Astrocyte (in vitro differentiated cells and primary cell): ENCODE measurements around the gene KIFBP. TPM values are rescaled to one million over a fixed set of nuclear protein-coding genes. Genes with fewer than 3 reads are reported as not detected.

Source experiments
- DNase-seq: peaks from one replicate; pipeline ENCODE4 v3.0.0-alpha.2; 2010; ENCODE audit warnings: low read depth
- FAIRE-seq: peaks from 2 replicates; lab custom pipeline; 2011; peaks lifted over from hg19 to GRCh38; lab: Jason Lieb, UNC
- H2AFZ ChIP-seq: 2 replicates; pipeline ENCODE4 v1.6.0; 2012; ENCODE audit warnings: low read depth, low read length, inconsistent platforms
- H3K27ac ChIP-seq: 2 replicates; pipeline ENCODE4 v1.5.1; 2011; ENCODE audit warnings: low read depth, low read length, inconsistent platforms
- H3K27me3 ChIP-seq: 2 replicates; pipeline ENCODE4 v1.6.0; 2011; ENCODE audit warnings: low read length, inconsistent platforms; ENCODE audit not compliant: insufficient read depth
- H3K36me3 ChIP-seq: 2 replicates; pipeline ENCODE4 v1.5.1; 2011; ENCODE audit warnings: low read length, inconsistent platforms; ENCODE audit not compliant: insufficient read depth
- H3K4me1 ChIP-seq: 2 replicates; pipeline ENCODE4 v1.5.1; 2011; ENCODE audit warnings: low read length, inconsistent platforms; ENCODE audit not compliant: insufficient read depth
- H3K4me2 ChIP-seq: 2 replicates; pipeline ENCODE4 v1.6.0; 2012; ENCODE audit warnings: low read length, inconsistent platforms
- H3K4me3 ChIP-seq: 2 replicates; pipeline ENCODE4 v1.5.1; 2011; ENCODE audit warnings: low read depth, mild to moderate bottlenecking, low read length, inconsistent platforms; ENCODE audit not compliant: insufficient read depth
- H3K79me2 ChIP-seq: 2 replicates; pipeline ENCODE4 v1.6.0; 2012; ENCODE audit warnings: mild to moderate bottlenecking, low read length, inconsistent platforms; ENCODE audit not compliant: insufficient read depth
- H3K9ac ChIP-seq: 2 replicates; pipeline ENCODE4 v1.6.0; 2012; ENCODE audit warnings: mild to moderate bottlenecking, low read length, inconsistent platforms
- H3K9me3 ChIP-seq: 2 replicates; pipeline ENCODE4 v1.5.1; 2012; ENCODE audit warnings: low read depth, mild to moderate bottlenecking, low read length, inconsistent platforms; ENCODE audit not compliant: insufficient read depth
- H4K20me1 ChIP-seq: 2 replicates; pipeline ENCODE4 v1.6.0; 2012; ENCODE audit warnings: low read length, inconsistent platforms; ENCODE audit not compliant: insufficient read depth
- H3K27ac Mint-ChIP-seq: one replicate; pipeline ENCODE4 v1.8.0; 2021; ENCODE audit warnings: mild to moderate bottlenecking, mixed read lengths; ENCODE audit not compliant: unreplicated experiment
- H3K27me3 Mint-ChIP-seq: one replicate; pipeline ENCODE4 v1.8.0; 2021; ENCODE audit warnings: low read depth, mixed read lengths; ENCODE audit not compliant: unreplicated experiment
- H3K36me3 Mint-ChIP-seq: one replicate; pipeline ENCODE4 v1.8.0; 2021; ENCODE audit warnings: low read depth, mixed read lengths; ENCODE audit not compliant: unreplicated experiment
- H3K4me1 Mint-ChIP-seq: one replicate; pipeline ENCODE4 v1.8.0; 2021; ENCODE audit warnings: low read depth, mixed read lengths; ENCODE audit not compliant: unreplicated experiment
- H3K4me3 Mint-ChIP-seq: one replicate; pipeline ENCODE4 v1.8.0; 2021; ENCODE audit warnings: mild to moderate bottlenecking, moderate library complexity, mixed read lengths; ENCODE audit not compliant: unreplicated experiment
- H3K9me3 Mint-ChIP-seq: one replicate; pipeline ENCODE4 v1.8.0; 2021; ENCODE audit warnings: mild to moderate bottlenecking, mixed read lengths; ENCODE audit not compliant: unreplicated experiment
- EZH2 ChIP-seq: IDR thresholded peaks from 2 replicates; pipeline ENCODE4 v1.6.1; 2012; ENCODE audit warnings: mild to moderate bottlenecking, low read length, inconsistent platforms; ENCODE audit not compliant: insufficient read depth
- total RNA-seq: library from RNA; stranded (reverse); gene quantifications from 2 replicates; pipeline ENCODE4 v1.2.1, GENCODE V29; 2021
- TF ChIP-seq, protein P1 (sequence below): IDR thresholded peaks from 2 replicates; pipeline ENCODE4 v1.5.1; 2011; ENCODE audit warnings: low read depth, mild to moderate bottlenecking, inconsistent platforms, low read length, moderate library complexity; ENCODE audit not compliant: insufficient read depth

Gene KIFBP
- total RNA-seq, 1 donor from 2014 or later: 39.2 TPM

- TF ChIP-seq EZH2: no peak
- TF ChIP-seq, protein P1, sequence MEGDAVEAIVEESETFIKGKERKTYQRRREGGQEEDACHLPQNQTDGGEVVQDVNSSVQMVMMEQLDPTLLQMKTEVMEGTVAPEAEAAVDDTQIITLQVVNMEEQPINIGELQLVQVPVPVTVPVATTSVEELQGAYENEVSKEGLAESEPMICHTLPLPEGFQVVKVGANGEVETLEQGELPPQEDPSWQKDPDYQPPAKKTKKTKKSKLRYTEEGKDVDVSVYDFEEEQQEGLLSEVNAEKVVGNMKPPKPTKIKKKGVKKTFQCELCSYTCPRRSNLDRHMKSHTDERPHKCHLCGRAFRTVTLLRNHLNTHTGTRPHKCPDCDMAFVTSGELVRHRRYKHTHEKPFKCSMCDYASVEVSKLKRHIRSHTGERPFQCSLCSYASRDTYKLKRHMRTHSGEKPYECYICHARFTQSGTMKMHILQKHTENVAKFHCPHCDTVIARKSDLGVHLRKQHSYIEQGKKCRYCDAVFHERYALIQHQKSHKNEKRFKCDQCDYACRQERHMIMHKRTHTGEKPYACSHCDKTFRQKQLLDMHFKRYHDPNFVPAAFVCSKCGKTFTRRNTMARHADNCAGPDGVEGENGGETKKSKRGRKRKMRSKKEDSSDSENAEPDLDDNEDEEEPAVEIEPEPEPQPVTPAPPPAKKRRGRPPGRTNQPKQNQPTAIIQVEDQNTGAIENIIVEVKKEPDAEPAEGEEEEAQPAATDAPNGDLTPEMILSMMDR: peak; percentile 71
- peaks cover 38% of the 10 kb centered on the region for H4K20me1 ChIP-seq
- H3K4me3 Mint-ChIP-seq: peak within 1 kb of the TSS; percentile 99
- H3K36me3 Mint-ChIP-seq: peaks cover 11% of the 10 kb centered on the region
- H3K4me1 Mint-ChIP-seq: peaks cover 7% of the 10 kb centered on the region
- H3K27ac Mint-ChIP-seq: peak within 1 kb of the TSS; percentile 98
- H3K27ac ChIP-seq: peak within 1 kb of the TSS; percentile 87
- no peaks in the 10 kb centered on the region for H3K27me3 ChIP-seq
- no peaks in the 10 kb centered on the region for H3K9me3 Mint-ChIP-seq
- peaks cover 12% of the 10 kb centered on the region for H3K36me3 ChIP-seq
- FAIRE-seq: no peak
- H3K4me2 ChIP-seq: peak within 1 kb of the TSS; percentile 92
- peak within 1 kb of the TSS; percentile 88 for H2AFZ ChIP-seq
- H3K79me2 ChIP-seq: peaks cover 50% of the 10 kb centered on the region
- H3K4me1 ChIP-seq: peaks cover 7% of the 10 kb centered on the region
- peak within 1 kb of the TSS; percentile 77 for H3K4me3 ChIP-seq
- H3K9ac ChIP-seq: peak within 1 kb of the TSS; percentile 94
- H3K9me3 ChIP-seq: no peaks in the 10 kb centered on the region
- peak; percentile 91 for DNase-seq
- no peaks in the 10 kb centered on the region for H3K27me3 Mint-ChIP-seq
Measured at GRCh38 chr10:68955832-68956532, 32.6 kb upstream of the KIFBP start, which contains the start of gene DDX21. Gene DDX21, plus strand, starts transcription at chr10:68956170. Its CDS starts 56 bp downstream, at chr10:68956226.

DNA sequence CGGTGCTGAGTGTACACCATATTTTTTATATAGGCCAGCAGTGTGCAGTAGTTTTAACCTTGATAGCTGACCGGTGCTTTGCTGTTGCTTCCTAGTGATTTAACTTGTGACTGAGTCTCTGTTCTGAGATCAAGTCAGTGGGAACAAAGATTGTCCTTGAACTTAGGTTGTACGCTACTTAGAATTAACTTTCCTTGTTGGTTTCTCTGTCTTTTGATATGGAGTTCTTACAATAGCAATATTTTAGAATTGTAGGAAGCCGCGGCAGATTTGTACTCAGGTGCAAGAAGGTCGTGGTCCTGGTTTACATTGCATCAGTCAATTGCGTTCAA, 31.4 kb upstream of the KIFBP start:
- H3K9me3 ChIP-seq: no peaks in the 10 kb centered on the region
- FAIRE-seq (no peak), DNase-seq (no peak)
- TF ChIP-seq, protein P1: no peak
- no peak for TF ChIP-seq EZH2
- peaks cover 7% of the 10 kb centered on the region for H3K4me1 ChIP-seq
- H3K27me3 ChIP-seq: no peaks in the 10 kb centered on the region
- H3K9ac ChIP-seq: peak overlapping the region; percentile 94
- peaks cover 24% of the 10 kb centered on the region for H3K36me3 ChIP-seq
- Mint-ChIP-seq H3K27ac (peak overlapping the region; percentile 98), H3K36me3 (peaks cover 14% of the 10 kb centered on the region), H3K9me3 (no peaks in the 10 kb centered on the region), H3K4me1 (peaks cover 7% of the 10 kb centered on the region), H3K27me3 (no peaks in the 10 kb centered on the region), H3K4me3 (peak overlapping the region; percentile 99)
- H3K4me2 ChIP-seq: peak overlapping the region; percentile 92
- peak overlapping the region; percentile 77 for H3K4me3 ChIP-seq
- peak overlapping the region; percentile 87 for H3K27ac ChIP-seq
- H4K20me1 ChIP-seq: peaks cover 49% of the 10 kb centered on the region
- peaks cover 62% of the 10 kb centered on the region for H3K79me2 ChIP-seq
- H2AFZ ChIP-seq: no peak overlapping the region

GRCh38 chr10:68957654-68958053, 30.9 kb upstream of the KIFBP start:
- no peak for TF ChIP-seq EZH2
- TF ChIP-seq, protein P1: no peak
- peaks cover 7% of the 10 kb centered on the region for H3K4me1 ChIP-seq
- H3K27me3 ChIP-seq: no peaks in the 10 kb centered on the region
- peak overlapping the region; percentile 99 for H3K4me3 Mint-ChIP-seq
- no peak for FAIRE-seq
- no peak for DNase-seq
- H3K4me1 Mint-ChIP-seq: peaks cover 7% of the 10 kb centered on the region
- no peak overlapping the region for H2AFZ ChIP-seq
- H3K9me3 ChIP-seq: no peaks in the 10 kb centered on the region
- peaks cover 66% of the 10 kb centered on the region for H3K79me2 ChIP-seq
- no peaks in the 10 kb centered on the region for H3K9me3 Mint-ChIP-seq
- peak overlapping the region; percentile 92 for H3K4me2 ChIP-seq
- peak overlapping the region; percentile 94 for H3K9ac ChIP-seq
- H3K27me3 Mint-ChIP-seq: no peaks in the 10 kb centered on the region
- peak overlapping the region; percentile 87 for H3K27ac ChIP-seq
- peaks cover 28% of the 10 kb centered on the region for H3K36me3 ChIP-seq
- H3K4me3 ChIP-seq: peak overlapping the region; percentile 77
- peaks cover 53% of the 10 kb centered on the region for H4K20me1 ChIP-seq
- H3K36me3 Mint-ChIP-seq: peaks cover 14% of the 10 kb centered on the region
- peak overlapping the region; percentile 98 for H3K27ac Mint-ChIP-seq
